ENCODE results near the gene SLC50A1. TPM values are rescaled to one million over a fixed set of nuclear protein-coding genes. Genes with fewer than 3 reads are reported as not detected.
A peak's percentile ranks its signal among the peaks of the same experiment; 100 is the strongest.

Gene SLC50A1
- total and polyA plus RNA-seq, 4 donors = 26.3 to 114 (median 68.4) TPM

DNA sequence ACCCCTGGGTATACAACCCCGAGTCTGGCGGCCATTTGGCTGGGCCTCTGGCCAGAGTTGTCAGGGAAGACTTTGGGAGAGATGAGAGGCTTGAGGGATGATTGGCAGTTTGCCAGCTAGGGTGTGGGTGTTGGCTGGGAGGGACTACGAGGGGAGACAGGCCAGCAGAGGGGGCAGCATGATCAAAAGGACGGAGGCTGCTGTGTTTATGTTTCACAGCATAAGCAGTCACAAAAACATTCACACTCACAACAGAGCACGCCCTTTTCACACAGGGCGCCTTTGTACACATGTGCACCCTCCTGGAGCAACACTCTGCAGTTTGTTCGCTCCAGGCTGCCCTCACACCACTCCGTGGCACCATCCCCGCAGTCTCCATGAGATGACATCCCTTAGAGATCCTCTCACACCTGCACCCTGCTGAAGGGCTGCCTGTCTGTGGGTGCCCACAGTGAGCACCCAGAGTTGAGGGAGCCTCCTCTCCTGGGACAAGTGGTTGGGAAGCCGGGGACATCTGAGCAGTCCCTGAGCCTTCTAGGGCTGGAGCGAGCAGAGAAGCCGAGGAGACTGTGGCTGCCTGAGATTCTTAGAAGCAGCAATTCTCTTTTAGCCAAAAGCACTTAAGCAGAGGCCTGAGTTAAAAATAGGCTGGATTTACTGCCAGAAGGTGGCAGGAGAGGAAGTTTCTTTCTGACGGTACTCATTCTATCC, 41.6 kb upstream of the SLC50A1 start:
- Histone ChIP-seq H3K36me3 (ENCODE audit: control insufficient read depth in 4 of 4, insufficient read depth in 4 of 4, low read length in 4 of 4) (no peaks in the 10 kb centered on the region), H3K4me1 (ENCODE audit: control insufficient read depth in 5 of 5, insufficient read depth in 5 of 5, low read length in 5 of 5) (peaks cover 3 to 25% (median 11%) of the 10 kb centered on the region in 5 donors), H3K9ac (ENCODE audit: insufficient read depth in 1 of 2, low read length in 2 of 2) (no peak overlapping the region), H3K9me3 (ENCODE audit: control insufficient read depth in 4 of 4, insufficient read depth in 3 of 4, low read length in 3 of 4) (no peaks in the 10 kb centered on the region), H3K27me3 (ENCODE audit: control insufficient read depth in 3 of 3, insufficient read depth in 3 of 3, low read length in 2 of 3) (peaks cover 0 to 3% (median 0%) of the 10 kb centered on the region in 3 donors), H3K27ac (ENCODE audit: low read depth in 1 of 2, low read length in 1 of 2) (peak overlapping the region; percentile 14 to 63), H3K4me3 (no peak overlapping the region)
- DNase-seq = peak; percentile 89 to 93 (median 92)
- 23 to 39% methylated on average over 13 of the region's 13 CpGs for WGBS, 2 donors
- peak; percentile 39 for ATAC-seq (ENCODE audit: insufficient read depth, low FRiP score)
- TF ChIP-seq, protein P1, sequence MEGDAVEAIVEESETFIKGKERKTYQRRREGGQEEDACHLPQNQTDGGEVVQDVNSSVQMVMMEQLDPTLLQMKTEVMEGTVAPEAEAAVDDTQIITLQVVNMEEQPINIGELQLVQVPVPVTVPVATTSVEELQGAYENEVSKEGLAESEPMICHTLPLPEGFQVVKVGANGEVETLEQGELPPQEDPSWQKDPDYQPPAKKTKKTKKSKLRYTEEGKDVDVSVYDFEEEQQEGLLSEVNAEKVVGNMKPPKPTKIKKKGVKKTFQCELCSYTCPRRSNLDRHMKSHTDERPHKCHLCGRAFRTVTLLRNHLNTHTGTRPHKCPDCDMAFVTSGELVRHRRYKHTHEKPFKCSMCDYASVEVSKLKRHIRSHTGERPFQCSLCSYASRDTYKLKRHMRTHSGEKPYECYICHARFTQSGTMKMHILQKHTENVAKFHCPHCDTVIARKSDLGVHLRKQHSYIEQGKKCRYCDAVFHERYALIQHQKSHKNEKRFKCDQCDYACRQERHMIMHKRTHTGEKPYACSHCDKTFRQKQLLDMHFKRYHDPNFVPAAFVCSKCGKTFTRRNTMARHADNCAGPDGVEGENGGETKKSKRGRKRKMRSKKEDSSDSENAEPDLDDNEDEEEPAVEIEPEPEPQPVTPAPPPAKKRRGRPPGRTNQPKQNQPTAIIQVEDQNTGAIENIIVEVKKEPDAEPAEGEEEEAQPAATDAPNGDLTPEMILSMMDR (IDR thresholded peaks at IDR 0.05; ENCODE audit: control extremely low read depth, extremely low read depth) = peak; percentile 22

DNA sequence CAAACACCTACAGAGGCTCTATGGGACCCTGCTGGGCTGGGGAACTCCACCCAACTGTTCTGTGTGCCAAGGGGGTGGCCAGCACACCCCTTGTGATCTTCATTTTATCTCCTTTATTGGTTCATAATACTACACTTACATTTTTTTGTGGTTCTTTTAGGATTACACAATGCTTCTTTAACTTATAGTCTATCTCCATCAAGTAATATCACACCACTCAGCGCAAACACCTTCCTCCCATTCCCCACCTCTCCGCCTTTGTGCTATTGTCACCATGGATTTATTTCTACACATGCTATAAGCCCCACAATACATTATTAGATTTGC, 41.1 kb upstream of the SLC50A1 start:
- TF ChIP-seq, protein P1 (IDR thresholded peaks at IDR 0.05; ENCODE audit: control extremely low read depth, extremely low read depth) = no peak
- 65 to 82% methylated on average over 2 of the region's 2 CpGs for WGBS, 2 donors
- H3K36me3 ChIP-seq (ENCODE audit: control insufficient read depth in 4 of 4, insufficient read depth in 4 of 4, low read length in 4 of 4) = no peaks in the 10 kb centered on the region
- peaks cover 3 to 25% (median 11%) of the 10 kb centered on the region in 5 donors for H3K4me1 ChIP-seq (ENCODE audit: control insufficient read depth in 5 of 5, insufficient read depth in 5 of 5, low read length in 5 of 5)
- no peak overlapping the region for H3K4me3 ChIP-seq
- H3K27ac ChIP-seq (ENCODE audit: low read depth in 1 of 2, low read length in 1 of 2) = peak overlapping the region in 1 of 2 donors; percentile 32
- no peak overlapping the region for H3K9ac ChIP-seq (ENCODE audit: insufficient read depth in 1 of 2, low read length in 2 of 2)
- H3K9me3 ChIP-seq (ENCODE audit: control insufficient read depth in 4 of 4, insufficient read depth in 3 of 4, low read length in 3 of 4) = no peaks in the 10 kb centered on the region
- peaks cover 0 to 3% (median 0%) of the 10 kb centered on the region in 3 donors for H3K27me3 ChIP-seq (ENCODE audit: control insufficient read depth in 3 of 3, insufficient read depth in 3 of 3, low read length in 2 of 3)
- DNase-seq (no peak), ATAC-seq (ENCODE audit: insufficient read depth, low FRiP score) (no peak)

DNA sequence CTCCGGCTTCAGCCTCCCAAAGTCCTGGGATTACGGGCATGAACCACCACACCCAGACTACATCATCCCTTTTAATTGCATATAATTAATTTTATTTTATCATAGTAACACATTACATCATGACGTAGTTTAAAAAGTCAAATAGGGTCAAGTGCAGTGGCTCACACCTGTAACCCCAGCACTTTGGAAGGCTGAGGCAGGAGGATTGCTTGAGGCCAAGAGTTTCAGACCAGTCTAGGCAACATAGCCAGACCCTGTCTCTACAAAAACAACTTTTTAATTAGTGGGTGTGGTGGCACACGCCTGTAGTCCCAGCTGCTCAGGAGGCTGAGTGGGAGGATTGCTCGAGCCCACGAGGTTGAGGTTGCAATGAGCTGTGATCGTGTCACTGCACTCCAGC, 36.3 kb upstream of the SLC50A1 start:
- H3K4me3 ChIP-seq = no peak overlapping the region
- ATAC-seq (ENCODE audit: insufficient read depth, low FRiP score) = no peak
- H3K27me3 ChIP-seq (ENCODE audit: control insufficient read depth in 3 of 3, insufficient read depth in 3 of 3, low read length in 2 of 3) = peaks cover 0 to 3% (median 0%) of the 10 kb centered on the region in 3 donors
- H3K4me1 ChIP-seq (ENCODE audit: control insufficient read depth in 5 of 5, insufficient read depth in 5 of 5, low read length in 5 of 5) = peaks cover 0 to 7% (median 3%) of the 10 kb centered on the region in 5 donors
- no peak overlapping the region for H3K27ac ChIP-seq (ENCODE audit: low read depth in 1 of 2, low read length in 1 of 2)
- WGBS, 2 donors = 86 to 89% methylated on average over 7 of the region's 7 CpGs
- H3K9me3 ChIP-seq (ENCODE audit: control insufficient read depth in 4 of 4, insufficient read depth in 3 of 4, low read length in 3 of 4) = no peaks in the 10 kb centered on the region
- no peak for DNase-seq
- H3K36me3 ChIP-seq (ENCODE audit: control insufficient read depth in 4 of 4, insufficient read depth in 4 of 4, low read length in 4 of 4) = no peaks in the 10 kb centered on the region
- TF ChIP-seq, protein P1 (IDR thresholded peaks at IDR 0.05; ENCODE audit: control extremely low read depth, extremely low read depth) = no peak
- no peak overlapping the region for H3K9ac ChIP-seq (ENCODE audit: insufficient read depth in 1 of 2, low read length in 2 of 2)

Measured in lung (tissue), 12 donors.